SH-SY5Y (cell line): Measurements from ENCODE around the gene CELF5.

ENCODE experiments used
- GATA2 ChIP-seq: IDR thresholded peaks from 2 replicates; pipeline ENCODE4 v1.6.1; 2011; ENCODE audit warnings: mild to moderate bottlenecking, low read depth, low read length
- GATA3 ChIP-seq: IDR thresholded peaks from 2 replicates; pipeline ENCODE4 v1.6.1; 2011; ENCODE audit warnings: low read depth, mild to moderate bottlenecking, low read length, moderate library complexity

DNA sequence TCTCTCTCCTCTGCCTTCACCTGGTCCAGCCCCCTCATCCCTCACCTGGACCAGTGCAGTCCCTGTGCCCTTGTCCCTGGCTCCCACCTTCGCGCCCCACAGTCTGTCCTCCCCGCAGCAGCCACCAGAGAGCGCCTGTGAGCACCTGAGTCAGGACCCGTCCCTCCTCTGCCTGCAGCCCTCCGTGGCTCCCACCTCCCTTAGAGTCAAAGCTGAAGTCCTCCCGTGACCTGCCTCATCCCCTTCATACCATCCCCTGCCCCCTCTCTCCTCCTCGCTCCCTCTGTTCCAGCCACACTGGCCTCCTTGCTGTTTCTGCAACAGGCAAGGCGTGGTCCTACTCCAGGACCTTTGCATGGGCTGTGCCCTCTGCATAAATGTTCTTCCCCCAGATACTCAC lies 10.3 kb downstream of the CELF5 start:
- no peak for TF ChIP-seq GATA2
- no peak for TF ChIP-seq GATA3
